Thyroid gland (tissue), 4 donors: ENCODE data around the gene SF1.

ENCODE experiments used
- CTCF ChIP-seq, 6 experiments: fragments of 200-600 bp in 3 of 6; fragments of 450-650 bp in 3 of 6; sonication (generic) in 3 of 6; IDR thresholded peaks; one replicate each; pipeline ENCODE4 v1.5.1; 2016 to 2019; ENCODE audit warnings: antibody characterized with exemption in 6 of 6, mild to moderate bottlenecking in 2 of 6, inconsistent platforms in 1 of 6, moderate library complexity in 1 of 6
- POLR2A ChIP-seq, 2 donors: fragments of 450-650 bp; IDR thresholded peaks; one replicate each; pipeline ENCODE4 v1.6.1; 2017; ENCODE audit warnings: antibody characterized with exemption in 2 of 2, mild to moderate bottlenecking in 2 of 2, moderate library complexity in 1 of 2

GRCh38 chr11:64814712-64815187 lies 36.4 kb upstream of the SF1 start:
- no peak for TF ChIP-seq CTCF (IDR thresholded peaks at IDR 0.05)
- TF ChIP-seq POLR2A (IDR thresholded peaks at IDR 0.05): no peak
